GM12878 (cell line): ENCODE data around the gene KDM5B. TPM values are rescaled to one million over a fixed set of nuclear protein-coding genes. Genes with fewer than 3 reads are reported as not detected.

ENCODE experiments used
- ATAC-seq: fragments of 200-7000 bp; cut with Tn5 transposase; 3 replicates; pipeline ENCODE4 v1.9.1; 2020; ENCODE audit warnings: mild to moderate bottlenecking, moderate library complexity
- BruUV-seq: library from RNA; stranded (reverse); fragments of 400-500 nt; replicated peaks from 2 replicates; lab custom pipeline; 2021; lab: Mats Ljungman, UMichigan
- CTCF ChIA-PET: fragments of 300-600 bp; sonication (Branson Sonifier 250); formaldehyde crosslinking; extraction: SDS; loops from one replicate; lab custom pipeline; 2021; ENCODE audit warnings: inconsistent platforms; lab: Yijun Ruan, JAX
- POLR2A ChIA-PET: fragments of 350-600 bp; formaldehyde crosslinking; extraction: SDS; loops from one replicate; lab custom pipeline; 2021; ENCODE audit warnings: inconsistent platforms; lab: Charles Lee
- RAD21 ChIA-PET: fragments of 300-600 bp; sonication (Branson Sonifier 250); formaldehyde crosslinking; loops from one replicate; lab custom pipeline; 2023; ENCODE audit warnings: antibody characterized with exemption; ENCODE audit not compliant: unreplicated experiment; lab: Charles Lee
- SMC1A ChIA-PET: fragments of 300-600 bp; sonication (Branson Sonifier 250); formaldehyde crosslinking; loops from one replicate; lab custom pipeline; 2023; ENCODE audit not compliant: unreplicated experiment, uncharacterized antibody; lab: Charles Lee
- DNase-seq: peaks from one replicate; pipeline ENCODE4 v3.0.0-alpha.2; 2011; ENCODE audit warnings: low read depth, low spot score
- FAIRE-seq: peaks from 3 replicates; lab custom pipeline; 2011; peaks lifted over from hg19 to GRCh38; lab: Jason Lieb, UNC
- H2AFZ ChIP-seq: 2 replicates; pipeline ENCODE4 v1.6.0; 2011; ENCODE audit warnings: low read depth, low read length, control low read depth; ENCODE audit not compliant: control insufficient read depth
- H3K27ac ChIP-seq: 2 replicates; pipeline ENCODE4 v1.5.1; 2011; ENCODE audit warnings: control low read depth; ENCODE audit not compliant: control insufficient read depth, insufficient read depth
- H3K27me3 ChIP-seq, 2 experiments: replicated peaks in 1 of 2; 2 replicates each; pipeline versions ENCODE4 v1.6.0 to v1.6.1; 2011; ENCODE audit warnings: low read length in 1 of 2; ENCODE audit not compliant: control insufficient read depth in 2 of 2, insufficient read depth in 2 of 2
- H3K36me3 ChIP-seq, 2 experiments: 2 replicates each; pipeline ENCODE4 v1.5.1; 2011; ENCODE audit warnings: low read length in 1 of 2; ENCODE audit not compliant: control insufficient read depth in 2 of 2, insufficient read depth in 2 of 2
- H3K4me1 ChIP-seq: 2 replicates; pipeline ENCODE4 v1.6.1; 2011; ENCODE audit warnings: mild to moderate bottlenecking, low read length, moderate library complexity, mixed read lengths; ENCODE audit not compliant: control insufficient read depth, insufficient read depth
- H3K4me2 ChIP-seq: 2 replicates; pipeline ENCODE4 v1.6.0; 2011; ENCODE audit warnings: control low read depth; ENCODE audit not compliant: control insufficient read depth, insufficient read depth
- H3K4me3 ChIP-seq: fragments of 200-600 bp; sonication (generic); 2 replicates; pipeline ENCODE4 v1.5.1; 2016
- H3K79me2 ChIP-seq: 2 replicates; pipeline ENCODE4 v1.6.0; 2011; ENCODE audit warnings: low read length; ENCODE audit not compliant: control insufficient read depth, insufficient read depth
- H3K9ac ChIP-seq: 2 replicates; pipeline ENCODE4 v1.8.0; 2011; ENCODE audit warnings: low read length, control low read depth, mixed read lengths; ENCODE audit not compliant: control insufficient read depth, insufficient read depth
- H3K9me3 ChIP-seq: replicated peaks from 3 replicates; pipeline ENCODE4 v1.5.1; 2011; ENCODE audit warnings: mild to moderate bottlenecking, low read length; ENCODE audit not compliant: control insufficient read depth, insufficient read depth
- H4K20me1 ChIP-seq: 2 replicates; pipeline ENCODE4 v1.6.0; 2011; ENCODE audit not compliant: control insufficient read depth, insufficient read depth
- CHD2 ChIP-seq: IDR thresholded peaks from 2 replicates; pipeline ENCODE4 v1.6.1; 2011; ENCODE audit warnings: low read depth, low read length, improper control_type of control experiment, borderline replicate concordance
- CTCF ChIP-seq, 3 experiments: IDR thresholded peaks in 2 of 3; conservative IDR thresholded peaks in 1 of 3; 2 replicates each; pipeline ENCODE4 v1.5.1; 2011; ENCODE audit warnings: low read depth in 3 of 3, low read length in 3 of 3, mild to moderate bottlenecking in 3 of 3, control low read depth in 2 of 3, moderate library complexity in 2 of 3, inconsistent platforms in 1 of 3, mixed read lengths in 1 of 3; ENCODE audit not compliant: control insufficient read depth in 2 of 3, insufficient read depth in 1 of 3; ENCODE audit errors: extremely low read depth in 1 of 3
- DPF2 ChIP-seq: fragments of 450-650 bp; IDR thresholded peaks from 2 replicates; pipeline ENCODE4 v1.6.1; 2017; ENCODE audit warnings: mild to moderate bottlenecking
- IKZF2 ChIP-seq, 2 experiments: fragments of 450-650 bp; IDR thresholded peaks; 2 replicates each; pipeline ENCODE4 v1.6.1; 2017; ENCODE audit warnings: mild to moderate bottlenecking in 2 of 2, moderate library complexity in 2 of 2
- IRF5 ChIP-seq: fragments of 450-650 bp; IDR thresholded peaks from 2 replicates; pipeline ENCODE4 v1.6.1; 2017; ENCODE audit warnings: borderline replicate concordance
- MAX ChIP-seq: IDR thresholded peaks from 2 replicates; pipeline ENCODE4 v1.6.1; 2012; ENCODE audit warnings: low read depth, low read length, improper control_type of control experiment
- NRF1 ChIP-seq: conservative IDR thresholded peaks from 2 replicates; pipeline ENCODE4 v1.6.1; 2011; ENCODE audit warnings: mild to moderate bottlenecking, low read depth, low read length, improper control_type of control experiment
- RAD51 ChIP-seq: fragments of 450-650 bp; IDR thresholded peaks from 2 replicates; pipeline ENCODE4 v1.6.1; 2016; ENCODE audit warnings: moderate library complexity, mild to moderate bottlenecking, inconsistent platforms
- RELB ChIP-seq: fragments of 450-650 bp; IDR thresholded peaks from 2 replicates; pipeline ENCODE4 v1.6.1; 2017; ENCODE audit warnings: low read depth, mild to moderate bottlenecking, moderate library complexity
- YY1 ChIP-seq: IDR thresholded peaks from 2 replicates; pipeline ENCODE4 v1.6.1; 2011; ENCODE audit warnings: low read depth, mild to moderate bottlenecking, low read length
- ZNF687 ChIP-seq: fragments of 450-650 bp; IDR thresholded peaks from 2 replicates; pipeline ENCODE4 v1.6.1; 2017; ENCODE audit warnings: mild to moderate bottlenecking, moderate library complexity
- WGBS: methylation state at CpG from one replicate; pipeline ENCODE4 v1.1.6; 2016; ENCODE audit warnings: low lambda C conversion rate; ENCODE audit not compliant: insufficient replicate concordance, insufficient coverage; ENCODE audit errors: missing lambda C conversion rate; 5-methylcytosine and 5-hydroxymethylcytosine counted together
- in situ Hi-C: fragments of 300-500 bp; cut with MboI; formaldehyde crosslinking; loops from 9 replicates; pipeline ENCODE4 v1.14.3; 2018; ENCODE audit warnings: mixed read lengths
- intact Hi-C: fragments of 100-400 bp; cut with micrococcal nuclease; formaldehyde crosslinking; loops from one replicate; pipeline ENCODE4 v1.14.2; 2022; ENCODE audit not compliant: unreplicated experiment
- polyA plus RNA-seq, 11 experiments: library from polyadenylated mRNA; depleted of rRNA in 4 of 11; unstranded in 6 of 11; stranded (reverse) in 5 of 11; fragments of >200 nt; fragmentation: Nextera tagmentation in 4 of 11; fragmentation: Illumina TruSeq in 1 of 11; extraction: Ambion mirVana in 4 of 11; extraction: Trizol in 1 of 11; gene quantifications; 1 replicate in 1 of 11; 2 replicates in 10 of 11; pipeline versions ENCODE4 v1.2.1 to v1.2.3, GENCODE V29; 2011 to 2016; ENCODE audit warnings: inconsistent platforms in 2 of 11, missing spikeins in 2 of 11, low read depth in 1 of 11
- total RNA-seq, 4 experiments: library from RNA; depleted of rRNA in 3 of 4; stranded (reverse); fragments of >200 nt in 3 of 4; fragmentation: Illumina TruSeq in 1 of 4; extraction: Trizol in 1 of 4; gene quantifications; 2 replicates each; pipeline versions ENCODE4 v1.2.1 to v1.2.3, GENCODE V29; 2013 to 2021

KDM5B gene
- total and polyA plus RNA-seq, 10 of the 15 experiments (the other 5 are each of a cell fraction or from before 2014, with no cell fraction given): 1.7 to 26.6 (median 8.1) TPM

GRCh38 chr1:202805886-202806844 lies 2.1 kb downstream of the KDM5B start:
- H4K20me1 ChIP-seq: no peaks in the 10 kb centered on the region
- H2AFZ ChIP-seq: no peak overlapping the region; the same call in 1 of the 2 replicates
- CTCF ChIA-PET: interaction anchor here (1.1 to 1.6 kb wide), 4 partner anchors 10 to 463 kb away, joined by 3 to 5 read pairs (median 4); no protein-coding TSS in a partner anchor
- H3K4me2 ChIP-seq: peak overlapping the region; percentile 63
- peak overlapping the region; percentile 77 for H3K4me3 ChIP-seq
- H3K27me3 ChIP-seq: no peaks in the 10 kb centered on the region; a peak in 2 of 4 replicates
- H3K4me1 ChIP-seq: no peaks in the 10 kb centered on the region
- H3K27ac ChIP-seq: peak overlapping the region; percentile 59
- H3K9me3 ChIP-seq: no peaks in the 10 kb centered on the region
- H3K36me3 ChIP-seq: no peaks in the 10 kb centered on the region
- intact Hi-C loops (loop anchor here (10.0 kb wide), 1 partner anchor 199 kb away; the partner anchor contains the start of gene TMEM183A), in situ Hi-C loops (no loop called here)
- peak; percentile 10 for ATAC-seq
- H3K9ac ChIP-seq: peak overlapping the region; percentile 76
- H3K79me2 ChIP-seq: peaks cover 35% of the 10 kb centered on the region
- no peak for DNase-seq
- WGBS: 15% methylated on average over 7 of the region's 7 CpGs
- no peak for FAIRE-seq
- TSS peak; percentile 45 for BruUV-seq
- SMC1A ChIA-PET: interaction anchor here (0.6 to 4.6 kb wide), 5 partner anchors 10 to 38 kb away, joined by 3 to 10 read pairs (median 6); no protein-coding TSS in a partner anchor
- RAD21 ChIA-PET: interaction anchor here (0.9 to 1.2 kb wide), 2 partner anchors 42 to 86 kb away, joined by 3 to 4 read pairs; no protein-coding TSS in a partner anchor
- POLR2A ChIA-PET: interaction anchor here (0.5 to 1.4 kb wide), 4 partner anchors 10 to 201 kb away, joined by 3 to 6 read pairs (median 3); partner anchors contain the start of gene TMEM183A
- TF ChIP-seq IRF5 (no peak), MAX (no peak), ZNF687 (0 out of 2 replicates have a peak, but pooled peaks have one; percentile 8), NRF1 (no peak), RELB (0 out of 2 replicates have a peak, but pooled peaks have one; percentile 14), YY1 (peak; percentile 78; the same call in 1 of the 2 replicates), IKZF2 (IDR thresholded peaks at IDR 0.05) (no peak), CTCF (IDR thresholded peaks at IDR 0.05 in 2 of 3, conservative IDR thresholded peaks at IDR 0.05 in 1 of 3; ENCODE audit: control insufficient read depth in 2 of 3, extremely low read depth in 1 of 3, insufficient read depth in 1 of 3, low read depth in 3 of 3, low read length in 3 of 3) (no peak), CHD2 (no peak), RAD51 (no peak), DPF2 (no peak)
